ENCODE results near the gene MITD1. TPM values are rescaled to one million over a fixed set of nuclear protein-coding genes. Genes with fewer than 3 reads are reported as not detected.
A peak's percentile ranks its signal among the peaks of the same experiment; 100 is the strongest.

Gene MITD1
- total RNA-seq, 4 donors from 2014 or later = 18.3 to 30.8 (median 27.2) TPM

DNA sequence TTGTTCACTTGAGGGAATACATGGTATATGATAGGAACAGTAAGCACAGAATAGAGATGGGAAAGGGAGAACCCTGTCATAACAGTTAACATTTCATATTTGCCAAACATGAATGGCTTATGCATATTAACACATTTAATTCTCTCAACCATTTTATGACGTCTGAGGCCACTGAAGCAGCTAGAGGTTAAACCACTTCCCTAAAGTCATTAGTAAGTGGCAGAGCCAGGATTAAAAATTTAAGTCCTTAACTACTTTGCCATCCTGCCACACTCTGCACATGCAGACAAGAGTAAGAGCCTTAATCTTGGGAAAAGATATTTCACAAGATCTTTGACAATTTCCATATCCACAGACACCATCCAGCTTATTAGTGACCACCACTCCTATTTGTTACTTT is 24.0 kb downstream of the MITD1 start:
- H3K27me3 ChIP-seq = no peaks in the 10 kb centered on the region
- 59 to 83% methylated on average over 1 of the region's 1 CpG for WGBS, 2 donors
- peaks cover 0 to 26% (median 11%) of the 10 kb centered on the region in 4 donors for H3K4me1 ChIP-seq
- H3K4me3 ChIP-seq = no peak overlapping the region
- no peak overlapping the region for H3K27ac ChIP-seq
- no peaks in the 10 kb centered on the region for H3K9me3 ChIP-seq
- no peak for TF ChIP-seq EP300 (IDR thresholded peaks at IDR 0.05)
- TF ChIP-seq, protein P1, sequence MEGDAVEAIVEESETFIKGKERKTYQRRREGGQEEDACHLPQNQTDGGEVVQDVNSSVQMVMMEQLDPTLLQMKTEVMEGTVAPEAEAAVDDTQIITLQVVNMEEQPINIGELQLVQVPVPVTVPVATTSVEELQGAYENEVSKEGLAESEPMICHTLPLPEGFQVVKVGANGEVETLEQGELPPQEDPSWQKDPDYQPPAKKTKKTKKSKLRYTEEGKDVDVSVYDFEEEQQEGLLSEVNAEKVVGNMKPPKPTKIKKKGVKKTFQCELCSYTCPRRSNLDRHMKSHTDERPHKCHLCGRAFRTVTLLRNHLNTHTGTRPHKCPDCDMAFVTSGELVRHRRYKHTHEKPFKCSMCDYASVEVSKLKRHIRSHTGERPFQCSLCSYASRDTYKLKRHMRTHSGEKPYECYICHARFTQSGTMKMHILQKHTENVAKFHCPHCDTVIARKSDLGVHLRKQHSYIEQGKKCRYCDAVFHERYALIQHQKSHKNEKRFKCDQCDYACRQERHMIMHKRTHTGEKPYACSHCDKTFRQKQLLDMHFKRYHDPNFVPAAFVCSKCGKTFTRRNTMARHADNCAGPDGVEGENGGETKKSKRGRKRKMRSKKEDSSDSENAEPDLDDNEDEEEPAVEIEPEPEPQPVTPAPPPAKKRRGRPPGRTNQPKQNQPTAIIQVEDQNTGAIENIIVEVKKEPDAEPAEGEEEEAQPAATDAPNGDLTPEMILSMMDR (IDR thresholded peaks at IDR 0.05) = no peak
- TF ChIP-seq POLR2A (IDR thresholded peaks at IDR 0.05) = no peak
- DNase-seq (ENCODE audit: low spot score in 2 of 2) = no peak
- H3K36me3 ChIP-seq = peaks cover 0 to 34% (median 0%) of the 10 kb centered on the region in 3 donors

- Histone ChIP-seq H3K4me1 (peaks cover 0 to 26% (median 11%) of the 10 kb centered on the region in 4 donors), H3K36me3 (peaks cover 0 to 26% (median 0%) of the 10 kb centered on the region in 3 donors), H3K27me3 (no peaks in the 10 kb centered on the region), H3K9me3 (no peaks in the 10 kb centered on the region), H3K27ac (peak within 1 kb of the TSS; percentile 80 to 95 (median 92)), H3K4me3 (peak within 1 kb of the TSS; percentile 61 to 93 (median 76))
- peak; percentile 81 to 82 for DNase-seq (ENCODE audit: low spot score in 2 of 2)
- TF ChIP-seq, protein P1 (IDR thresholded peaks at IDR 0.05) = peak in 2 of 5 experiments; percentile 28 to 41
- TF ChIP-seq EP300 (IDR thresholded peaks at IDR 0.05) (peak; percentile 94 to 99), POLR2A (IDR thresholded peaks at IDR 0.05) (peak; percentile 83 to 88)
- 0 to 1% methylated on average over 33 to 64 of the region's 70 CpGs for WGBS, 2 donors
Measured at GRCh38 chr2:99154643-99155536, 26.0 kb downstream of the MITD1 start, which contains the start of the genes LIPT1 and TSGA10. TSS of gene LIPT1 (plus strand) at chr2:99154967. CDS start at chr2:99161958, 6,991 bp downstream. TSS of gene TSGA10 (minus strand) at chr2:99154942. CDS start at chr2:99109439, 45,503 bp downstream.

GRCh38 chr2:99153921-99154604 is 26.8 kb downstream of the MITD1 start:
- Histone ChIP-seq H3K4me1 (peaks cover 0 to 26% (median 11%) of the 10 kb centered on the region in 4 donors), H3K4me3 (peak overlapping the region; percentile 61 to 93 (median 76)), H3K9me3 (no peaks in the 10 kb centered on the region), H3K36me3 (peaks cover 0 to 17% (median 0%) of the 10 kb centered on the region in 3 donors), H3K27ac (peak overlapping the region; percentile 80 to 95 (median 92)), H3K27me3 (no peaks in the 10 kb centered on the region)
- WGBS, 2 donors = 49 to 50% methylated on average over 12 of the region's 12 CpGs
- DNase-seq (ENCODE audit: low spot score in 2 of 2) = no peak
- no peak for TF ChIP-seq POLR2A (IDR thresholded peaks at IDR 0.05)
- TF ChIP-seq EP300 (IDR thresholded peaks at IDR 0.05) = no peak
- TF ChIP-seq, protein P1 (IDR thresholded peaks at IDR 0.05) = no peak

DNA sequence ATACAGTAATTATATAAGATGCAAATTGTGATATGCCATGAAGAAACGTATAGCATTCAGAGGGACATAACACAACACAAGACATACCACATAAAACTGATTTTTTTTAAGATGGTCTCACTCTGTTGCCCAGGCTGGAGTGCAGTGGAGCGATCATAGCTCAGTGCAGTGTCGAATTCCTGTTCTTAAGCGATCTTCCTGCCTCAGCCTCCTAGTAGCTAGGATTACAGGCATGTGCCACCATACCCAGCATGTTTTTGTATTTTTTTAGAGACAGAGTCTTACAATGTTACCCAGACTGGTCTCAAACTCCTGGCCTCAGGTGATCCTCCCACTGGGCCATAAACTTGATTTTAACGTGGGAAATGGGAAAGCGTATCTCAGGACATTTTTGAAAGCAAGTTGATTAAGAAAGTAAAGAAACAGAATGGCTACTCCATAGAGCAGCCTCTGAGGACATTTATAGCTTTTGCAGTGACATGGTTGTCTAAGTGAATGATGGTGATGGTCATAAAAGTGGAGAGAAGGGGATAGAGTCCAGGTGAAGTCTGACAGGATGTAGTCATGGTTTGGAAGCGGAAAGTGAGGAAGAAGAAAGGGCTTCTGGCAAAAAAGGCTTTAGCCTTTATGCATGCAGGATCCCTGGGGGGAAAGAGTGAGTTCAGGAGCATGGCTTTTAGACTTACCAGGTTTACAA is 28.5 kb downstream of the MITD1 start:
- no peaks in the 10 kb centered on the region for H3K27me3 ChIP-seq
- TF ChIP-seq POLR2A (IDR thresholded peaks at IDR 0.05) (no peak), EP300 (IDR thresholded peaks at IDR 0.05) (no peak)
- TF ChIP-seq, protein P1 (IDR thresholded peaks at IDR 0.05) = no peak
- DNase-seq (ENCODE audit: low spot score in 2 of 2) = no peak
- H3K4me3 ChIP-seq = no peak overlapping the region
- H3K9me3 ChIP-seq = no peaks in the 10 kb centered on the region
- peaks cover 0 to 7% (median 0%) of the 10 kb centered on the region in 3 donors for H3K36me3 ChIP-seq
- no peak overlapping the region for H3K27ac ChIP-seq
- H3K4me1 ChIP-seq = peaks cover 0 to 26% (median 11%) of the 10 kb centered on the region in 4 donors
- WGBS, 2 donors = 69% methylated on average over 7 of the region's 7 CpGs

Measured in tibial nerve (tissue), 4 donors.